Measurements from ENCODE around the gene CD79A.
A peak's percentile ranks its signal among the peaks of the same experiment; 100 is the strongest.
"Not testable (repeated sequence)": the region's sequence is repeated elsewhere in the genome, so short reads cannot be mapped to it uniquely, and the experiment has no call there.

Gene CD79A

GRCh38 chr19:41913538-41914423 lies 36.7 kb downstream of the CD79A start:
- Histone ChIP-seq H3K4me3 (no peak overlapping the region), H3K27ac (no peak overlapping the region), H3K9me3 (ENCODE audit: low read depth, low read length) (no peaks in the 10 kb centered on the region), H3K9ac (ENCODE audit: insufficient read length) (no peak overlapping the region), H3K36me3 (ENCODE audit: insufficient read depth, low read length) (no peaks in the 10 kb centered on the region)
- TF ChIP-seq FOXP2 (optimal IDR thresholded peaks at IDR 0.05; ENCODE audit: control extremely low read depth, extremely low read length, insufficient read depth) (no peak), EZH2 (IDR thresholded peaks at IDR 0.05) (no peak), POLR2AphosphoS5 (IDR thresholded peaks at IDR 0.05; ENCODE audit: borderline replicate concordance, low read depth, low read length) (no peak)
- no peak for DNase-seq (ENCODE audit: low read depth, low spot score)

GRCh38 chr19:41914424-41914834 lies 37.4 kb downstream of the CD79A start:
- H3K27ac ChIP-seq; DNase-seq (ENCODE audit: low read depth, low spot score); H3K9me3 ChIP-seq (ENCODE audit: low read depth, low read length); H3K4me3 ChIP-seq; H3K36me3 ChIP-seq (ENCODE audit: insufficient read depth, low read length); H3K9ac ChIP-seq (ENCODE audit: insufficient read length): not testable (repeated sequence)

- TF ChIP-seq FOXP2 (optimal IDR thresholded peaks at IDR 0.05; ENCODE audit: control extremely low read depth, extremely low read length, insufficient read depth) (no peak), EZH2 (IDR thresholded peaks at IDR 0.05) (no peak), POLR2AphosphoS5 (IDR thresholded peaks at IDR 0.05; ENCODE audit: borderline replicate concordance, low read depth, low read length) (no peak)
- no peak overlapping the region for H3K9ac ChIP-seq (ENCODE audit: insufficient read length)
- H3K4me3 ChIP-seq: peak overlapping the region; percentile 54
- no peaks in the 10 kb centered on the region for H3K9me3 ChIP-seq (ENCODE audit: low read depth, low read length)
- H3K36me3 ChIP-seq (ENCODE audit: insufficient read depth, low read length): no peaks in the 10 kb centered on the region
- H3K27ac ChIP-seq: no peak overlapping the region
- DNase-seq (ENCODE audit: low read depth, low spot score): no peak
Observed at GRCh38 chr19:41915021-41915775, 38.1 kb downstream of the CD79A start.

GRCh38 chr19:41915776-41916414 lies 38.8 kb downstream of the CD79A start:
- no peak for DNase-seq (ENCODE audit: low read depth, low spot score)
- Histone ChIP-seq H3K36me3 (ENCODE audit: insufficient read depth, low read length) (no peaks in the 10 kb centered on the region), H3K9me3 (ENCODE audit: low read depth, low read length) (no peaks in the 10 kb centered on the region), H3K9ac (ENCODE audit: insufficient read length) (no peak overlapping the region), H3K4me3 (no peak overlapping the region), H3K27ac (no peak overlapping the region)
- no peak for TF ChIP-seq FOXP2 (optimal IDR thresholded peaks at IDR 0.05; ENCODE audit: control extremely low read depth, extremely low read length, insufficient read depth)
- TF ChIP-seq EZH2 (IDR thresholded peaks at IDR 0.05): no peak
- TF ChIP-seq POLR2AphosphoS5 (IDR thresholded peaks at IDR 0.05; ENCODE audit: borderline replicate concordance, low read depth, low read length): no peak

- Histone ChIP-seq H3K9me3 (ENCODE audit: low read depth, low read length) (no peaks in the 10 kb centered on the region), H3K36me3 (ENCODE audit: insufficient read depth, low read length) (no peaks in the 10 kb centered on the region), H3K9ac (ENCODE audit: insufficient read length) (no peak overlapping the region), H3K27ac (no peak overlapping the region), H3K4me3 (no peak overlapping the region)
- DNase-seq (ENCODE audit: low read depth, low spot score): no peak
- no peak for TF ChIP-seq EZH2 (IDR thresholded peaks at IDR 0.05)
- no peak for TF ChIP-seq FOXP2 (optimal IDR thresholded peaks at IDR 0.05; ENCODE audit: control extremely low read depth, extremely low read length, insufficient read depth)
- no peak for TF ChIP-seq POLR2AphosphoS5 (IDR thresholded peaks at IDR 0.05; ENCODE audit: borderline replicate concordance, low read depth, low read length)
Observed at GRCh38 chr19:41917676-41918075, 40.6 kb downstream of the CD79A start.

- H3K27ac ChIP-seq: no peak overlapping the region
- no peaks in the 10 kb centered on the region for H3K9me3 ChIP-seq (ENCODE audit: low read depth, low read length)
- TF ChIP-seq POLR2AphosphoS5 (IDR thresholded peaks at IDR 0.05; ENCODE audit: borderline replicate concordance, low read depth, low read length) (no peak), FOXP2 (optimal IDR thresholded peaks at IDR 0.05; ENCODE audit: control extremely low read depth, extremely low read length, insufficient read depth) (no peak), EZH2 (IDR thresholded peaks at IDR 0.05) (no peak)
Observed at GRCh38 chr19:41918095-41918494, 41.0 kb downstream of the CD79A start.

GRCh38 chr19:41918653-41919244 lies 41.7 kb downstream of the CD79A start:
- no peak overlapping the region for H3K9ac ChIP-seq (ENCODE audit: insufficient read length)

More at GRCh38 chr19:41918095-41918494, 41.0 kb downstream of the CD79A start:
- Histone ChIP-seq H3K4me3 (no peak overlapping the region), H3K36me3 (ENCODE audit: insufficient read depth, low read length) (no peaks in the 10 kb centered on the region), H3K9ac (ENCODE audit: insufficient read length) (no peak overlapping the region)
- no peak for DNase-seq (ENCODE audit: low read depth, low spot score)

More at GRCh38 chr19:41918653-41919244, 41.7 kb downstream of the CD79A start:
- TF ChIP-seq POLR2AphosphoS5 (IDR thresholded peaks at IDR 0.05; ENCODE audit: borderline replicate concordance, low read depth, low read length): no peak
- TF ChIP-seq EZH2 (IDR thresholded peaks at IDR 0.05): no peak
- no peak for TF ChIP-seq FOXP2 (optimal IDR thresholded peaks at IDR 0.05; ENCODE audit: control extremely low read depth, extremely low read length, insufficient read depth)
- Histone ChIP-seq H3K27ac (no peak overlapping the region), H3K9me3 (ENCODE audit: low read depth, low read length) (no peaks in the 10 kb centered on the region), H3K36me3 (ENCODE audit: insufficient read depth, low read length) (no peaks in the 10 kb centered on the region), H3K4me3 (no peak overlapping the region)
- DNase-seq (ENCODE audit: low read depth, low spot score): no peak
